Endometrial microvascular endothelial cells (primary cell): ENCODE data around the gene STPG3. TPM values are rescaled to one million over a fixed set of nuclear protein-coding genes. Genes with fewer than 3 reads are reported as not detected.

Source experiments
- in situ Hi-C: cut with HindIII; loops from 2 replicates; pipeline ENCODE4 v1.10.0; 2017; ENCODE audit warnings: low sequenced_read_pairs, low pct_unique_long_range_greater_than_20kb; ENCODE audit errors: inconsistent ontology term
- total RNA-seq: library from RNA; depleted of rRNA; stranded (reverse); fragments of >200 nt; gene quantifications from one replicate; pipeline ENCODE4 v1.2.3, GENCODE V29; 2015; ENCODE audit errors: inconsistent ontology term

Gene STPG3
- total RNA-seq, 1 donor from 2014 or later, result not detected

- in situ Hi-C loops, result no loop called here
Measured at GRCh38 chr9:137294681-137295237, 43.7 kb downstream of the STPG3 start.

DNA sequence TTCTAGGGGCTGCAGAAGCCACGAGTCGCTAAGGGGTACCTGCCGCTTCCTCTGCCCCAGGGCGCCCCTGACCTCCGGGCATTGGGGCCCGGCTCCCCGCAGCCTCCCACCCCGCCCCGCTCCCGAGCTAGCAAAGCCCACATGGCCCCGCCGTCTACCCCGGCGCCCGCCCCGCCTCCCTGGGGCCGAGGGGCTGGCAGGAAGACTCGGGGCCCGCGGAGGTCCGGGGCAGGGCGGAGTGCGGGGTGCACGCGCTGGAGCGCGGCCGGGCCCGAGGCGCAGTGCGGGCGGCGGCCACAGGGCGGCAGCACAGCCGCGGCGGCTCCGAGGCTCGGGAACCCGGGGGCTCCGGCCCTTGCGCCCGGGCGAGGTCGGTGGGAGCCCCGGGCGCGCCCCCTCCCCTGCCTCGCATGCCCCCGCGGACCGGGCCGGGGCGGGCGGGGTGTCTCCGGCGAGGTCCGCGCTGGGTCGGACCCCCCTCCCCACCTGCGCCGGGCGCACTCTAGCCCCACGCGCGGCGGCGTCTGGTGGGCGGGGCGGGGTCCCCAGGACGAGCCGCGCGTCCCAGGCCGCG is 44.2 kb downstream of the STPG3 start:
- in situ Hi-C loops, result no loop called here

DNA sequence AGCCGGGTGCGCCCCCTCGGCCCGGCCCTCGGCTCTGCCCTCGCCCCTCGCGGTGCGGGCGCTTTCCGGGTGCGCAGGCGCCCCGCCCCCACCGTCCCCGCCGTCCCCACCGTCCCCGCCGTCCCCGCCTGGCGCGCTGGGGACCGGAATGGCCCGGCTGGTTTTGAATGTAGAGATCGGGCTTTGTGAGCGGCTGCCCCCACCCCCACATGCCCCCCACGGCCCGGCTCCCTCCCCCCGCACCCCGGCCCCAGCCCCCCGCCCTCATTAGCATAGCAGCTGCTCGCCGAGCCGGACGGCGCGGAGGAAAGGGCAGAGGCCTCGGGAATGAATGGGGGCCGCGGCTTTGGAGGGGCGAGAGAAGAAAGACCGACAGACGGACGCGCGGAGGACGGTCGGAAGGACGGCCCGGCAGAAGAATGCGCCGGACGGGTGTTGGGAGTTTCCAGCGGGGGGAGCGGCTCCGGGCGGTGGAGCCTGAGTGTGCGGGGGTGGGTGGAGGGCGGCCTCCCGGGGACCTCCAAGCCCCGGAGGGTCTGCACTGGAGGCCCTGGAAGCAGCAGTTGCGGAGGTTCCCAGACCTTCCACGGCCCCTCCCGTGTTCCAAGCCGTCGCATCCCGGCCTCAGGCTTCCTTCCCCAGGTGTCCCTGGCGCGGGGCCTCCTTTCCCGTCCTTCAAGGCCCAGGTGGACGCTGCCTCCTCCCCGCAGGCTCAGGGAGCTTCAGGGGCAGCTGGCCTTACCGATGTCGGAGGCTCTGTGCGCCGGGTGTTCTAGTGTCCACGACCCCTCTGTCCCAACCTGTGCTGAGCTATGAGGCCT is 45.0 kb downstream of the STPG3 start:
- in situ Hi-C loops, result no loop called here

- in situ Hi-C loops, result no loop called here
Measured at GRCh38 chr9:137296670-137297664, 45.9 kb downstream of the STPG3 start.

- in situ Hi-C loops, result no loop called here
Measured at GRCh38 chr9:137297966-137298365, 46.9 kb downstream of the STPG3 start.

GRCh38 chr9:137298401-137299202 is 47.5 kb downstream of the STPG3 start:
- in situ Hi-C loops, result no loop called here

GRCh38 chr9:137299203-137299565 is 48.1 kb downstream of the STPG3 start:
- in situ Hi-C loops, result no loop called here

DNA sequence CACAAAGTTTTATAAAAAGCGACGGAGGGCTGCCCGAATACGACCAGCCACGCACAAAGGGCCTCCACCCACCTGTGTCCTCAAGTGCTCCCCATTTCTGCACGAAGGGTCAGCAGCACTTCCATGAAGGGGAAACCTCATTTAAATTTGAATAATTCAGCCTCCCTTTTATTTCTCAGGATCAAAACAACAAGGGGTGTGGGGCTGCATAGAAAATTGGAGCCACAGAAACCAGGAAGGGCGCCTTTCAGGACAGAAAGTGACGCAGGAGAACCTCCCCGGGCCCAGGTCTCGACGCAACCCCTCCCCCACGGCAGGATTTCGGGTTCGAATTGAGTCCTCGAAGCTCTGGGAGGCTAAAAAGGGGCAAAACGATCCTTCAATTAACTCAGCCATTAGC is 48.9 kb downstream of the STPG3 start:
- in situ Hi-C loops, result no loop called here

DNA sequence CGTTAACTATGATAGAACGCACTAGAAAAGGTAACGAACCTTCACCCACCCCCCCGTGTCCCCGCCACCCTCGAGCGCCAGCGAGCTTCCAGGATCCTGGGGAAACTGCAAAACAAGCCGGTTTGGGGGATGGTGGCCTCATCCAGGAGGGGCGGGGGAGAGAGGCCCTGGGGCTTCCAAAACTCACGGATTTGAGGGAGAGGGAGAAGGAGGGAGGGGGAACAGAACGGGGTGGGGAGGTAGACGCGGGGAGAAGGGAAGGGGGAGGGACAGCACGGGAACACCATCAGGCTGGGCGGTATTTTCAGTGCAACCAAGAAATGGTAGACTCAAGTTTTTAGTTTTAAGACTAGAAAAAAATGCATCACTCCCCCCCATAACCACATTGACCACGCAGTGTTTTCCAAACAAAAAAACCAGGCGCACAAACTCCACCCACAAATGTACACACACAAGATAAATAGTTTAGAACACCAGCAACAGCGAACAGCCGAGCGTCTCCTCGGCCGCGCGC is 49.5 kb downstream of the STPG3 start:
- in situ Hi-C loops, result no loop called here

GRCh38 chr9:137301081-137301947 is 50.2 kb downstream of the STPG3 start:
- in situ Hi-C loops, result no loop called here

DNA sequence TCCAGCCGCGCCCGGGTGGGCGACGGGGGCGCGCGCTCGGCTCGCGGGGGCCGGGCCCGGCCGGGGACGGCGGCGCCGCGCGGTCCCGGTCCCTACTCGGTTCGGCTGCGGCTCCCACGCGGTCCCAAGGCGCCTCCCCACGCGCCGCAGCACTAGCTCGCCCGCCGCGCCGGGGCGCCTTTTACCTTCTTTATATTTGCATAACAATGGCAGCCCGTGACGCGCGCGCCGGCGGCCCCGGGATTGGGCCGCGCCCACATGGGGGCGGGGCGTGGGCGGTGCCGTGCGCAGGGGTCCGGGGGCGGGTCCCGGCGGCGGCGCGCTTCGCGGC is 51.0 kb downstream of the STPG3 start, which contains the start of gene NRARP:
TSS of gene NRARP (minus strand) at position 154 of the 331 bp plus-strand sequence. CDS start 343 bp downstream, outside the sequence.
- in situ Hi-C loops, result no loop called here

DNA sequence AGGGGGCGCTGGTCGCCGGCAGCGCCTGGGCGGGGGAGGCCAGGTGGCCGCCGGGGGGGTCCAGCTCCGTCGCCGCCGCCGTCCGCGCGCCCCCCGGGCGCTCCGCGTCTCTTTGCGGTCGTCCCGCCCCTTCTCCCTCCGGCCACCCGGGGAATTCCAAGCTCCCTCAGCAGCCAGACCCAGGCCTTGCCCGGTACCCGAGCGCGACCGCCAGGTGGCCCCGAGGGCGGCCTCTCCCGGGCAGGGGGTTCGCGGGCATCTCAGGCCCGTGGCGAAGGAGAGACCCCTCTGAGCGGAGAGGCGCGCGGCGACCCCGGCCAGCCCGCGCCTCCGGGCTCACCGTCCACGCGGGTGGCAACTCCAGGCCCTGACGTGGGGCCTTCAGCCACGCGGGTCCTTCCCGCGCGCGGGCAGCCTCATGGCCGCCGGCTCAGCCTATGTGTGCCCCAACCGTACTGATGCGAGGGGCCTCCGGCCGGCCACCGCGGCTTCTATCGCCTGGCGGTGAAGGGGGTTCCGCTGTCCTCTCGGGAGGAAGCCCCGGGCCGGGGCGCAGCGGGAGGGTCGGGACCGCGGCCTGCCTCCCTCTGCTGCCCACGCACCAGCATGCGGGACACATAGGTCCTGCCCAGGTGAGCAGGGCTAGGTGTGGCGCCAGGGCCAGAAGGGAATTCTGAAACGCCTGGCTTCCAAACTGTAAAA is 51.5 kb downstream of the STPG3 start:
- in situ Hi-C loops, result no loop called here

Other genes starting within 250 kb of the STPG3 start
- 4.0 TPM for gene ABCA2, start 223.0 kb upstream of the STPG3 start, total RNA-seq
- gene FUT7, start 219.2 kb upstream of the STPG3 start, total RNA-seq, result not detected
- 65.7 TPM for gene NPDC1, start 205.1 kb upstream of the STPG3 start, total RNA-seq
- gene ENTPD2, start 197.2 kb upstream of the STPG3 start, total RNA-seq, result not detected
- gene SAPCD2, start 180.7 kb upstream of the STPG3 start, total RNA-seq, result 38.5 TPM
- 13.8 TPM for gene UAP1L1, start 173.8 kb upstream of the STPG3 start, total RNA-seq
- gene MAN1B1, start 164.3 kb upstream of the STPG3 start, total RNA-seq, result 106 TPM
- gene DPP7, start 136.6 kb upstream of the STPG3 start, total RNA-seq, result 99.2 TPM
- not detected for gene GRIN1, start 112.1 kb upstream of the STPG3 start, total RNA-seq
- gene LRRC26, start 81.2 kb upstream of the STPG3 start, total RNA-seq, result not detected
- gene TMEM210, start 79.2 kb upstream of the STPG3 start, total RNA-seq, result not detected
- 14.9 TPM for gene ANAPC2, start 62.7 kb upstream of the STPG3 start, total RNA-seq
- 117 TPM for gene SSNA1, start 62.6 kb upstream of the STPG3 start, total RNA-seq
- gene TPRN, start 50.5 kb upstream of the STPG3 start, total RNA-seq, result 8.8 TPM
- 28.1 TPM for gene TMEM203, start 45.6 kb upstream of the STPG3 start, total RNA-seq
- gene NDOR1, start 45.6 kb upstream of the STPG3 start, total RNA-seq, result 19.6 TPM
- gene RNF208, start 29.0 kb upstream of the STPG3 start, total RNA-seq, result not detected
- gene CYSRT1, start 26.1 kb upstream of the STPG3 start, total RNA-seq, result not detected
- not detected for gene RNF224, start 23.8 kb upstream of the STPG3 start, total RNA-seq
- gene SLC34A3, start 20.4 kb upstream of the STPG3 start, total RNA-seq, result not detected
- 1,061 TPM for gene TUBB4B, start 10.0 kb upstream of the STPG3 start, total RNA-seq
- gene NELFB, start 4.0 kb downstream of the STPG3 start, total RNA-seq, result 72.0 TPM
- 53.1 TPM for gene TOR4A, start 26.4 kb downstream of the STPG3 start, total RNA-seq
- gene NRARP, start 51.0 kb downstream of the STPG3 start, total RNA-seq, result 16.1 TPM
- gene EXD3, start 171.9 kb downstream of the STPG3 start, total RNA-seq, result 4.0 TPM
- 0.74 TPM for gene NOXA1, start 172.1 kb downstream of the STPG3 start, total RNA-seq
- gene ENTPD8, start 190.1 kb downstream of the STPG3 start, total RNA-seq, result not detected
- 43.8 TPM for gene NSMF, start 208.0 kb downstream of the STPG3 start, total RNA-seq